HG03025 (cell line): ENCODE data around the gene NFILZ.

ENCODE experiments used
- ATAC-seq: cut with Tn5 transposase; IDR thresholded peaks from one replicate; pipeline ENCODE4 v1.9.1; 2021; ENCODE audit warnings: mild to moderate bottlenecking, moderate library complexity; ENCODE audit not compliant: unreplicated experiment, low FRiP score

NFILZ gene

GRCh38 chr19:8640402-8641004 is 10.1 kb downstream of the NFILZ start:
- ATAC-seq = no peak

GRCh38 chr19:8641221-8641907 is 10.9 kb downstream of the NFILZ start:
- ATAC-seq = no peak

GRCh38 chr19:8641908-8642547 is 11.6 kb downstream of the NFILZ start:
- no peak for ATAC-seq

GRCh38 chr19:8642561-8642960 is 12.1 kb downstream of the NFILZ start:
- no peak for ATAC-seq

- no peak for ATAC-seq
These were observed 13.6 kb downstream of the NFILZ start for GRCh38 chr19:8643860-8644653.

- no peak for ATAC-seq
These were observed 17.8 kb downstream of the NFILZ start for GRCh38 chr19:8648240-8648639.

GRCh38 chr19:8654591-8655339 is 24.3 kb downstream of the NFILZ start:
- ATAC-seq = no peak

- ATAC-seq = no peak
These were observed 24.9 kb downstream of the NFILZ start for GRCh38 chr19:8655340-8655709.

GRCh38 chr19:8657869-8658268 is 27.4 kb downstream of the NFILZ start:
- ATAC-seq = no peak

- ATAC-seq = no peak
These were observed 29.5 kb downstream of the NFILZ start for GRCh38 chr19:8659905-8660304.

- no peak for ATAC-seq
These were observed 31.8 kb downstream of the NFILZ start for GRCh38 chr19:8662263-8662662.

GRCh38 chr19:8663920-8664670 is 33.7 kb downstream of the NFILZ start:
- ATAC-seq = no peak

DNA sequence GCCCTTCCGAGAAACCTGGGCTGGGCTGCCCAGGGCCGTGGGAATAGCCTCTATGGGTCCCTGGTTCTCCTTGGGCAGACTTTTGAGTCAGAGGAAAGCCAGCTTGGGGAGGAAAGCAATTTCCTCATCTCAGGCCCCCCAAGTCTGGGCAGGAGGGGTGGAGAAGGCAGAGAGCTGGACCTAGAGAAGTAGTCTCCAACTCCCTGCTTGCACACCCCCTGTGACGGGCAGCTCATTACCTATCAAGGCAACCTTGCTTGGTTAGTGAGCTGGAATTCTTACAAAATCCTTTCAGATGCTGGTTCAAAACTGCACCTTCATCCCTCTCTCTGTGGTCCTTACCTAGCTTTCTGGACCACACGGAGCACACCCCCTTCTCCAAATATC is 34.2 kb downstream of the NFILZ start:
- ATAC-seq = no peak

DNA sequence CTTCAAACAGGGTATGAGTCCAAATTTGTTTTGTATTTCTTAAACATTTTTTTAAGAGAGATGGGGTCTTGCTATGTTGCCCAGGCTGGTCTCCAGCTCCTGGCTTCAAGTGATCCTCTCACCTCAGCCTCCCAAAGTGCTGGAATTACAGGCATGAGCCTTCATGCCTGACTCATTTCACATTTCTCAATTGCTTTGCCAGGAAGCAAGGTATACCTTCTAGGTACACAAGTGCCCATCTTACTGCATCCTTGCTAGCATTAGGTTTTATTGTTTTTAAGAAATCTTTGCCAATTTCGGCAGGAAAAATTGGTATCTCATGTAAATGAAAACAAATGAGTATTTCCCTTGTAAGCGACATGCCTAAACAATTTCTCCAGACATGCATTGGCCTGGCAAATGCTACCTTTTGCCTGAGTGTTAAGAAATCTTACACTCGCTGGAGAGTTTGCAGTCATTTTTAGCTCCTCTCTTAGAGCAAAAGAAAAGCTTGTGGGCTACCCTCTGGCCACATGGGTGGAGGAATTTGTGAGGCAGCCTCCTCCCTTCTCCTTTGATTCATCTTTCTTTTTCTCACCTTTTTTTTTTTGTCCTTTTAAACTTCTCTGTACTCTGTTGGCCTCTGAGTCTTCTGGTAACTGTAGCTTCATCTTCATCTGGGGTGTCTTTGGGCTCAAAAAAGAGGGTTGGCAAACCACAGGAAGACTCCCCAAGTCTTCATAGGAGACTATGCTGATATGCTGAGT is 35.2 kb downstream of the NFILZ start:
- no peak for ATAC-seq

DNA sequence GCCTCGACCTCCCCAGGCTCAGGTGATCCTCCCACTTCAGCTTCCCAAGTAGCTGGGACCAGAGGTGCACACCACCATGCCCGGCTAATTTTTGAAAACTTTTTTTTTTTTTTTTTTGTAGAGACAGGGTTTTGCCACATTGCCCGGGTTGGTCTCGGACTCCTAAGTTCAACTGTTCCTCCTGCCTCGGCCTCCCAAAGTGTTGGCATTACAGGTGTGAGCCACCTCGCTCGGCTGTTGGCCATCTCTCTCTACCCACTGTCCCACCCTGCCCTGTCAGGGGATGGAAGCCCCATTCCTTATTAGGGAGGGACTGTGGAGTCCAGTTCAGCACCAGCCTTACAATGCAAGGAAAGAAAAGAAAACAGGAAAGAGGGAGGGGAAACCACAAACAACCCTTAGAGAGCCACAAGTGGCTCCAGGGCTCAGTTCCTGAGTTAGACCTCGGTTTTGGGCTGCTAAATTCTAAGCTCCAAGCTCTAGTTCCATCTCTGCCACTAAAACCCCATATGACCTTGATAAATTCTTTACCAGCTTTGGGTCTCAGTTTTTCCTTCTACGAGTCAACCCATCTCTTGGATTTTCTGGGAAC is 36.5 kb downstream of the NFILZ start:
- ATAC-seq = no peak

- no peak for ATAC-seq
These were observed 43.0 kb downstream of the NFILZ start for GRCh38 chr19:8673276-8673891.

GRCh38 chr19:8675066-8675465 is 44.6 kb downstream of the NFILZ start:
- no peak for ATAC-seq

DNA sequence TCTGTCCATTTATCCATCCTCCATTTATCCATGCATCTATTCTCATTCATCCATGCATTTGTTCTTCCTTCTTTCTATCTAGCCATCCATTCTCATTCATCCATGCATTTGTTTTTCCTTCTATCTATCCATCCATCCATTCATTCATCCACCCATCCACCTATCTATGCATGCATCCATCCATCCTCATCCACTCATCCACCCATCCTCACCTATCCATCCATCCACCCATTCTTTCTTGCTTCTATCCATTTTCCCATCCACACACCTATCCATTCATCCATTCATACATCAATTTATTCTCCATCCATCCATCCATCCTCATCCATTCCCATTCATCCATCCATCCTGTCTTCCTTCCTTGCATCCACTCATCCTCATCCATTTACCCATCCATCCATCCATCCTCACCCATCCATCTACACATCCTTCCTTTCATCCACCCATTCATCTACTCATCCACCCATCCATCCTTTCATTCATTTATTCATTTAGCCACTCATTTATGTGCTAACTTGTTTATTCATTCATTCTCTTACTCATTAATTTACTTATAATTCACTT is 47.9 kb downstream of the NFILZ start:
- ATAC-seq = no peak
